CD14-positive monocyte (primary cell): ENCODE data around the gene MAD1L1. TPM values are rescaled to one million over a fixed set of nuclear protein-coding genes. Genes with fewer than 3 reads are reported as not detected.

ENCODE experiments used
- DNase-seq, 3 donors: peaks; one replicate each; pipeline ENCODE4 v3.0.0-alpha.2; 2011 to 2022
- H2AFZ ChIP-seq: 2 replicates; pipeline ENCODE4 v1.6.0; 2012; ENCODE audit warnings: mild to moderate bottlenecking, low read depth, low read length, inconsistent platforms; ENCODE audit not compliant: insufficient read depth, poor library complexity, severe bottlenecking
- H3K27ac ChIP-seq, 2 donors: 1 replicate in 1 of 2; 2 replicates in 1 of 2; pipeline ENCODE4 v1.5.1; 2012 to 2013; ENCODE audit warnings: low read length in 2 of 2, control low read depth in 1 of 2, inconsistent platforms in 1 of 2, low read depth in 1 of 2, mild to moderate bottlenecking in 1 of 2
- H3K27me3 ChIP-seq, 2 donors: one replicate each; pipeline versions ENCODE4 v1.6.0 to v1.6.1; 2011 to 2013; ENCODE audit warnings: low read length in 2 of 2; ENCODE audit not compliant: control insufficient read depth in 2 of 2, insufficient read depth in 2 of 2
- H3K36me3 ChIP-seq, 2 donors: replicated peaks in 1 of 2; 1 replicate in 1 of 2; 2 replicates in 1 of 2; pipeline versions ENCODE4 v1.5.1 to v1.6.1; 2012 to 2013; ENCODE audit warnings: low read length in 2 of 2, control low read depth in 1 of 2, inconsistent platforms in 1 of 2, mild to moderate bottlenecking in 1 of 2; ENCODE audit not compliant: insufficient read depth in 2 of 2, control insufficient read depth in 1 of 2
- H3K4me1 ChIP-seq, 2 donors: 1 replicate in 1 of 2; 2 replicates in 1 of 2; pipeline versions ENCODE4 v1.5.1 to v1.6.1; 2012 to 2013; ENCODE audit warnings: low read length in 2 of 2, control low read depth in 1 of 2, inconsistent platforms in 1 of 2, mild to moderate bottlenecking in 1 of 2, moderate library complexity in 1 of 2; ENCODE audit not compliant: insufficient read depth in 2 of 2, control insufficient read depth in 1 of 2
- H3K4me2 ChIP-seq: replicated peaks from 2 replicates; pipeline ENCODE3; 2012; ENCODE audit warnings: low read length, moderate library complexity, mild to moderate bottlenecking; ENCODE audit not compliant: poor library complexity, severe bottlenecking; ENCODE audit errors: extremely low read depth
- H3K4me3 ChIP-seq, 3 experiments: fragments of 200-600 bp in 1 of 3; sonication (generic) in 1 of 3; replicated peaks in 1 of 3; 1 replicate in 2 of 3; 2 replicates in 1 of 3; pipeline ENCODE4 v1.5.1; 2011 to 2013; ENCODE audit warnings: low read length in 3 of 3, mild to moderate bottlenecking in 3 of 3, control low read depth in 2 of 3, low read depth in 2 of 3, inconsistent platforms in 1 of 3, moderate library complexity in 1 of 3
- H3K79me2 ChIP-seq: 2 replicates; pipeline ENCODE4 v1.6.0; 2012; ENCODE audit warnings: mild to moderate bottlenecking, control low read depth, inconsistent platforms, low read length, moderate library complexity; ENCODE audit not compliant: insufficient read depth
- H3K9ac ChIP-seq: 2 replicates; pipeline ENCODE4 v1.6.0; 2017; ENCODE audit warnings: low read length, mild to moderate bottlenecking; ENCODE audit not compliant: insufficient read depth, poor library complexity, severe bottlenecking
- H3K9me3 ChIP-seq, 2 donors: replicated peaks in 1 of 2; 1 replicate in 1 of 2; 2 replicates in 1 of 2; pipeline versions ENCODE4 v1.5.1 to v1.6.1; 2012 to 2013; ENCODE audit warnings: low read length in 2 of 2, control low read depth in 1 of 2; ENCODE audit not compliant: control insufficient read depth in 1 of 2, insufficient read depth in 1 of 2
- H4K20me1 ChIP-seq: 2 replicates; pipeline ENCODE4 v1.6.0; 2012; ENCODE audit warnings: mild to moderate bottlenecking, low read length, control low read depth, moderate library complexity; ENCODE audit not compliant: insufficient read depth
- H3K27ac Mint-ChIP-seq, 7 donors: one replicate each; pipeline ENCODE4 v1.8.0; 2020; ENCODE audit warnings: mild to moderate bottlenecking in 7 of 7, mixed read lengths in 7 of 7, moderate library complexity in 6 of 7, inconsistent platforms in 2 of 7
- H3K27me3 Mint-ChIP-seq, 3 donors: one replicate each; pipeline ENCODE4 v1.8.0; 2021 to 2022; ENCODE audit warnings: low read depth in 3 of 3, mild to moderate bottlenecking in 3 of 3, mixed read lengths in 3 of 3, moderate library complexity in 3 of 3, inconsistent platforms in 1 of 3
- H3K36me3 Mint-ChIP-seq, 2 donors: one replicate each; pipeline ENCODE4 v1.8.0; 2020; ENCODE audit warnings: mixed read lengths in 2 of 2, inconsistent platforms in 1 of 2, mild to moderate bottlenecking in 1 of 2
- H3K4me1 Mint-ChIP-seq: one replicate; pipeline ENCODE4 v1.8.0; 2020; ENCODE audit warnings: mild to moderate bottlenecking, mixed read lengths
- H3K4me3 Mint-ChIP-seq, 2 donors: one replicate each; pipeline ENCODE4 v1.8.0; 2020; ENCODE audit warnings: mild to moderate bottlenecking in 2 of 2, mixed read lengths in 2 of 2, moderate library complexity in 1 of 2
- H3K9me3 Mint-ChIP-seq, 7 donors: one replicate each; pipeline ENCODE4 v1.8.0; 2020 to 2022; ENCODE audit warnings: mixed read lengths in 7 of 7, mild to moderate bottlenecking in 6 of 7, moderate library complexity in 6 of 7, inconsistent platforms in 2 of 7
- CTCF ChIP-seq: fragments of 200-600 bp; IDR thresholded peaks from one replicate; pipeline ENCODE4 v1.8.0; 2022; ENCODE audit warnings: antibody characterized with exemption, mild to moderate bottlenecking
- WGBS: methylation state at CpG from one replicate; pipeline ENCODE4 v1.1.5; 2013; ENCODE audit warnings: missing lambda C conversion rate; ENCODE audit not compliant: insufficient coverage; 5-methylcytosine and 5-hydroxymethylcytosine counted together
- intact Hi-C, 2 donors: fragments of 100-400 bp; cut with micrococcal nuclease; formaldehyde crosslinking; loops; one replicate each; pipeline versions ENCODE4 v1.15.0 to v1.15.1; 2023
- polyA plus RNA-seq, 3 donors: library from polyadenylated mRNA; depleted of rRNA in 1 of 3; unstranded in 2 of 3; stranded (reverse) in 1 of 3; fragments of 300-500 nt in 2 of 3; fragments of >200 nt in 1 of 3; fragmentation: Illumina TruSeq in 2 of 3; gene quantifications; 1 replicate in 2 of 3; 2 replicates in 1 of 3; pipeline ENCODE4 v1.2.3, GENCODE V29; 2012 to 2021

The MAD1L1 gene
- polyA plus RNA-seq, 3 donors, result 22.0 to 39.4 (median 33.2) TPM

- Histone ChIP-seq H2AFZ (no peak overlapping the region), H3K79me2 (no peaks in the 10 kb centered on the region), H3K27me3 (no peaks in the 10 kb centered on the region), H4K20me1 (no peaks in the 10 kb centered on the region), H3K27ac (no peak overlapping the region), H3K9ac (no peak overlapping the region), H3K4me3 (no peak overlapping the region), H3K9me3 (no peaks in the 10 kb centered on the region), H3K36me3 (peaks cover 13 to 15% of the 10 kb centered on the region in 2 donors), H3K4me2 (no peak overlapping the region), H3K4me1 (no peaks in the 10 kb centered on the region)
- peak overlapping the region in 2 of 7 donors; percentile 22 to 66 for H3K27ac Mint-ChIP-seq
- no peak for DNase-seq
- no peak overlapping the region for H3K4me3 Mint-ChIP-seq
- peaks cover 0 to 5% (median 0%) of the 10 kb centered on the region in 7 donors for H3K9me3 Mint-ChIP-seq
- H3K27me3 Mint-ChIP-seq, result no peaks in the 10 kb centered on the region
- 90% methylated on average over 17 of the region's 28 CpGs for WGBS
- no peaks in the 10 kb centered on the region for H3K4me1 Mint-ChIP-seq
- TF ChIP-seq CTCF, result no peak
- intact Hi-C loops, result no loop called here
- peaks cover 23 to 41% of the 10 kb centered on the region in 2 donors for H3K36me3 Mint-ChIP-seq
Measured at GRCh38 chr7:2008101-2008935, 224.4 kb downstream of the MAD1L1 start.

GRCh38 chr7:2007551-2007950 lies 225.2 kb downstream of the MAD1L1 start:
- Mint-ChIP-seq H3K27me3 (no peaks in the 10 kb centered on the region), H3K36me3 (peaks cover 15 to 33% of the 10 kb centered on the region in 2 donors), H3K4me1 (no peaks in the 10 kb centered on the region), H3K4me3 (no peak overlapping the region), H3K27ac (peak overlapping the region in 1 of 7 donors; percentile 22), H3K9me3 (peaks cover 0 to 2% (median 0%) of the 10 kb centered on the region in 7 donors)
- WGBS, result 96% methylated on average over 9 of the region's 10 CpGs
- H3K4me2 ChIP-seq, result no peak overlapping the region
- H3K27ac ChIP-seq, result no peak overlapping the region
- no peaks in the 10 kb centered on the region for H3K4me1 ChIP-seq
- TF ChIP-seq CTCF, result no peak
- no peak overlapping the region for H2AFZ ChIP-seq
- peaks cover 9% of the 10 kb centered on the region in 2 donors for H3K36me3 ChIP-seq
- H4K20me1 ChIP-seq, result no peaks in the 10 kb centered on the region
- H3K4me3 ChIP-seq, result no peak overlapping the region
- H3K27me3 ChIP-seq, result no peaks in the 10 kb centered on the region
- H3K9me3 ChIP-seq, result no peaks in the 10 kb centered on the region
- DNase-seq, result no peak
- H3K9ac ChIP-seq, result no peak overlapping the region
- H3K79me2 ChIP-seq, result no peaks in the 10 kb centered on the region
- intact Hi-C loops, result no loop called here
